Measurements from ENCODE around the gene NRCAM.

- no peak for TF ChIP-seq CTCF (conservative IDR thresholded peaks at IDR 0.05; ENCODE audit: low read depth, low read length)
- TF ChIP-seq EZH2 (IDR thresholded peaks at IDR 0.05; ENCODE audit: borderline replicate concordance, low read depth, low read length, poor library complexity, severe bottlenecking): no peak
Observed at GRCh38 chr7:108267615-108268014, 188.6 kb downstream of the NRCAM start.

Data from A673 (cell line).